Nephron progenitor cell (in vitro differentiated cells): ENCODE results near the gene ATP2C2.
A peak's percentile ranks its signal among the peaks of the same experiment; 100 is the strongest.

Experiments used
- DNase-seq: peaks from one replicate; pipeline ENCODE4 v3.0.0; 2021
- H3K27ac Mint-ChIP-seq: 2 replicates; pipeline ENCODE4 v1.8.0; 2021; ENCODE audit warnings: mild to moderate bottlenecking, moderate library complexity, mixed read lengths
- H3K27me3 Mint-ChIP-seq: 2 replicates; pipeline ENCODE4 v1.8.0; 2021; ENCODE audit warnings: mild to moderate bottlenecking, low read depth, mixed read lengths; ENCODE audit not compliant: poor library complexity
- H3K36me3 Mint-ChIP-seq: 2 replicates; pipeline ENCODE4 v1.8.0; 2021; ENCODE audit warnings: low read depth, mixed read lengths
- H3K4me1 Mint-ChIP-seq: 2 replicates; pipeline ENCODE4 v1.8.0; 2021; ENCODE audit warnings: mixed read lengths
- H3K4me3 Mint-ChIP-seq: 2 replicates; pipeline ENCODE4 v1.8.0; 2021; ENCODE audit warnings: mild to moderate bottlenecking, moderate library complexity, mixed read lengths
- H3K9me3 Mint-ChIP-seq: 2 replicates; pipeline ENCODE4 v1.8.0; 2021; ENCODE audit warnings: mild to moderate bottlenecking, moderate library complexity, mixed read lengths
- CTCF ChIP-seq: fragments of 200-600 bp; sonication (generic); IDR thresholded peaks from 2 replicates; pipeline ENCODE4 v1.5.0; 2021; ENCODE audit warnings: antibody characterized with exemption

The ATP2C2 gene

GRCh38 chr16:84412262-84412661 lies 43.9 kb downstream of the ATP2C2 start:
- no peak for TF ChIP-seq CTCF
- no peak for DNase-seq
- H3K9me3 Mint-ChIP-seq: no peaks in the 10 kb centered on the region
- no peak overlapping the region for H3K4me3 Mint-ChIP-seq
- no peaks in the 10 kb centered on the region for H3K36me3 Mint-ChIP-seq
- no peak overlapping the region for H3K27ac Mint-ChIP-seq
- peaks cover 32% of the 10 kb centered on the region for H3K27me3 Mint-ChIP-seq
- peaks cover 37% of the 10 kb centered on the region for H3K4me1 Mint-ChIP-seq

GRCh38 chr16:84413244-84414004 lies 45.1 kb downstream of the ATP2C2 start:
- Mint-ChIP-seq H3K36me3 (no peaks in the 10 kb centered on the region), H3K4me1 (peaks cover 38% of the 10 kb centered on the region), H3K27me3 (peaks cover 24% of the 10 kb centered on the region)

GRCh38 chr16:84414789-84415326 lies 46.5 kb downstream of the ATP2C2 start:
- H3K27ac Mint-ChIP-seq: no peak overlapping the region
- H3K27me3 Mint-ChIP-seq: peaks cover 28% of the 10 kb centered on the region
- H3K4me3 Mint-ChIP-seq: no peak overlapping the region
- peaks cover 34% of the 10 kb centered on the region for H3K4me1 Mint-ChIP-seq
- H3K36me3 Mint-ChIP-seq: no peaks in the 10 kb centered on the region
- peaks cover 3% of the 10 kb centered on the region for H3K9me3 Mint-ChIP-seq
- DNase-seq: no peak
- TF ChIP-seq CTCF: no peak

More at GRCh38 chr16:84413244-84414004, 45.1 kb downstream of the ATP2C2 start:
- no peak for TF ChIP-seq CTCF
- DNase-seq: no peak
- Mint-ChIP-seq H3K4me3 (no peak overlapping the region), H3K9me3 (no peaks in the 10 kb centered on the region), H3K27ac (no peak overlapping the region)

GRCh38 chr16:84416407-84417321 lies 48.3 kb downstream of the ATP2C2 start:
- no peak for TF ChIP-seq CTCF
- Mint-ChIP-seq H3K9me3 (peaks cover 3% of the 10 kb centered on the region), H3K27me3 (peaks cover 28% of the 10 kb centered on the region), H3K27ac (no peak overlapping the region), H3K36me3 (no peaks in the 10 kb centered on the region), H3K4me3 (no peak overlapping the region), H3K4me1 (peaks cover 43% of the 10 kb centered on the region)
- DNase-seq: peak; percentile 20

- no peak for TF ChIP-seq CTCF
- Mint-ChIP-seq H3K36me3 (no peaks in the 10 kb centered on the region), H3K4me3 (no peak overlapping the region), H3K4me1 (peaks cover 43% of the 10 kb centered on the region), H3K27me3 (peaks cover 34% of the 10 kb centered on the region), H3K9me3 (peaks cover 10% of the 10 kb centered on the region), H3K27ac (no peak overlapping the region)
- DNase-seq: no peak
Observed at GRCh38 chr16:84418056-84418849, 49.9 kb downstream of the ATP2C2 start.
